CD4-positive, alpha-beta T cell treated with Interleukin-15 for 1 hour (primary cell): ENCODE data around the gene SPEM1.

Experiments
- DNase-seq: peaks from one replicate; pipeline ENCODE4 v3.0.0-alpha.2; 2020

SPEM1 gene

DNA sequence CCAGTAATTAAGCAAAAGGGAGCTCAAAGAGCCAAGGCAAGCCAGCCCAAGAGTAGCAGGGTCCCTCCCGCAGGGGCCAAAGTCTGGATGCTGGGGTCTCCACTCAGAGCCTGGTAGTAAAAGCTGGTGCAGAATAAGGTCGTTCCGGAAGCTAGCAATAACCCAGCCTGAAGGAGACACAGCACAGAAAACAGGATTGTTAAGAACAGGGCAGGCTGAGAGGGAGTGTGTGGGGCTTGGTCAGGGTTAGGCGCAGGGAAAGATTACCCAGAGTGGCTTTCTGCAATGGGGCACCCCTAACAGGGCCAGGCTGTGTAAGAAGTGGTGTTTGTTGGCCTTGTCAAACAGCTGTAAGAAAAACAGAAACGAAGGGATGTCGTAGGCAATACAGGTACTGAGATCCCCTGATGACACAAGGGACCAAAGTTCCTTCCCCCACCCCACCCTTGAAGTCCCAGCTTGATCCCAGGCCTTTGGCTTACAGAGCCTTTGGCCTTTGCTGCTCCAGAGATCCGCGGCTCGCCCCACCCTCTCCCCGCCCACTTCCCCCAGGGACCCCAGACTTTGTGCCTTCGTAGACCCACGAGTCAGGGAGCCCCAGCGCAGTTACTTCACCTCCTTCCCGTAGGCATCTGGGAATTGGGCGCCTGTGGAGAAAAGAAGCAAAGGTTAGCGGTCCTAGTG is 16.9 kb upstream of the SPEM1 start:
- DNase-seq, result no peak

DNA sequence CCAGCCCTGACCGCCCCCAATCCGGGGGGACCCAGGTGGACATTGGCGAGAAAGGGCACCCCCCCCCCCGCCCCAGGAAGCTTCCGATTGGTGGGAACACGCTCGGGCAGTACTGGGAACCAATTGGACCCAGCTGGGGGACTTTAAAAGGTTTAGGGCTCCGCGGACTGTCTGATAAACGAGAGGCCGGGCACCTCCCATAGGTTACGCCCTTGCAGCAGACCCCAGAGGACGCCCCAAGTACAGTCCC is 16.5 kb upstream of the SPEM1 start:
- no peak for DNase-seq

DNA sequence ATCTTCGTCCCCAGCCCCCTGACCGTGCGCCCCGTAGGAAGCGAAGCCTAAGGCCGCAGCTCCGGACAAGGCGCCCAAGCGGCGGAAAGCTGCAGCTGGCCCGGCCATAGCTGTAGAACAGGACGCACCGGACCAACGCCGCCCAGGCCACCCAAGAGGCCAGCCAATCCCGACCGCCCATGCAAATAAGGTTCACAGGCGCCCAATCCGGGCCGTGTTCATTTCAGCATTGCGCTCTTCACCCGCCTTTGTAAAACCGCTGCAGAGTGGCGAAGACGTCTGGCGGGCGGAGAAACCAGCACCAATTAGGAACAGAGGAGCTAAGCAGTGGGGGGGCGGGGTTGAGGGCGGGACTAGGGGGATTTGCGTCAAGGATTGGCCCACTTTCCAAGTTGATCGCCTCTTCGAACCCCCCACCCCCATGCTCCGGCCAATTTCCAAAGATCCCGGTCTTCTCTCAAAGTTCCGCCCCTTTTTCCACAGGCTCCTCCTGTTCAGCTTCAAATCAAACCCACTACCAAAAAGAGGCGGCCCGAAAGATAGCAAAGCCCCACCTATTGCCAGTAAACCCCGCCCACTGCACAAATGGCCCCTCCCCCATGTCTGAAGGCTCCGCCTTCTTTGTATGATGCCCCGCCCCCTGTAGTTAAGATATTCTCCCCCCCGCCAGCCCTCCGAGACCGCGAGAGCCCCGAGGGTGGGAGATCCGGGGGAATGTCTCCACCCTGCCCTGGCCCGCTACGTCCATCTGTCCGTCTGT is 16.0 kb upstream of the SPEM1 start, which contains the start of gene TMEM256:
Gene TMEM256 (minus strand): TSS at position 121 of the 760 bp plus-strand sequence. CDS start 13 bp downstream, at position 108.
- peak; percentile 97 for DNase-seq

DNA sequence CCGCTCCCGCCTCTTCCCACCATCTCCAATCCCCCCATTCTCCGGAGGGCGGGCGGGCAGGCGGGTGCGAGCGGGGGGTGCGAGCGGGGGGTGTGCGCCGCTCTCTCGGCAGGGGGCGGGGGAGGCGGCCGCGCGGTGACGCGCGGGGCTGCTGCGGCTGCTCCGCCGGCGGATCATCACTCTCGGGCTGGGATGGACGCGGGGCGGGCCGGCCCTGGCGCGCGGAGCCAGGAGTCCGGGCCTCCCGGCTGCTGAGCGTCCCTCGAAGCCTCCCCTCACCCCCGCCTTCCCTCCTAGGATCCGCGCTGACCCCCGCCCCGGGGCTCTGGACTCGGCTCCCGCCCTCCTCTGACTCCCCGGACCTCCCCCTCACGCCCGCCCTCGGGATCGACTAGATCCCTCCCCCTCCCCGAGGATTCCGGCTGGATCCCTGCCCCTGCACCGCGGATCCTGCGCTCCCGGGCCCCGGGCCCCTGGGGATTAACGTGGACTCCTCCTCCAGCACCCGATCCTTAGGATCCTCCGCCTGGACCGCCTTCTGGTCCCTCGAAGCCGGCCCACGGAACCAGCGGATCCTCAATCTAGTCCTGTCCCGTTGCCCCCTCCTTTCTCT is 15.3 kb upstream of the SPEM1 start:
- DNase-seq, result peak; percentile 75

DNA sequence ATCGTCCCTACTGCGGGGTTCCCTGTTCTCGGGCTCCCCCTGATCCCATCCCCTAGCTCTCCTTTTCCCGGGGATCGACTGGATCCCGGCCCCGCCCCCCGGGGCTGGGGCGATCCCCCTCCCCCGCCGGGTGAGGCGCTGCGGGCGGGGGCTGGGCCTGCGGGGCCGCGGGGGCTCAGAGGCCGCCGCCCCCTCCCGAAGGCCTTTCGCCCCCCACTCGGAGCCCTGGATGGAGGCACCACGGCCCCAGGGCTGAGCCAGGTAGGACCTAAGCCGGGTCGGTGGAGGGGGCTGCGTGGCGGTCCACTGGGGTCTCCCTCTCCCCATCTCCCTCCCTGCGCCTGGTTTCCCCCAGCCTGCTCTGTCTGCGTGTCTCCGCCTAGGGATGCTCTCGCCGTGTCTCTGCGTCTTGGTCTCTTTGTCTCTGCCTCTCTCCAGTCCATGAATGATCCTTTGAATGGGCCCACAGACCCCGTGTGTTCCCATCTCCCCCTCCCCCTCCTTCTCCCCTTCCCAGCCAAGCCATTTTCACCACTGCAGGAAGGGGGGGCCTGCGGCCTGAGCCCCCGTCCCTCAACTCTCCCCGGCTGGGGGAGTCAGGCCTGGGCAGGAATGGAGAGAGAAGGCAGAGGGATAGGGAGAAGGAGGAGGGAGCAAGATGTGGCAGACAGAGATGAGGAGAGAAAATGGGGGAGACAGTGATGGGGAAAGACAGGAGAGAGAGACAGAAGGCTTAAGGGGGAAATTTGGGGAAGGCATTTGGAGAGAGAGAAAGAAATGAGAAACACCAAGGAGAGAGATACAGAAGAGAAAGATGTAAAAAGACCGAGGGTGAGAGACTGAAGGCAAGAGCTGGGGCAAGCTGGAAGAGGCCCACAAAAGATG is 14.5 kb upstream of the SPEM1 start:
- DNase-seq, result no peak

DNA sequence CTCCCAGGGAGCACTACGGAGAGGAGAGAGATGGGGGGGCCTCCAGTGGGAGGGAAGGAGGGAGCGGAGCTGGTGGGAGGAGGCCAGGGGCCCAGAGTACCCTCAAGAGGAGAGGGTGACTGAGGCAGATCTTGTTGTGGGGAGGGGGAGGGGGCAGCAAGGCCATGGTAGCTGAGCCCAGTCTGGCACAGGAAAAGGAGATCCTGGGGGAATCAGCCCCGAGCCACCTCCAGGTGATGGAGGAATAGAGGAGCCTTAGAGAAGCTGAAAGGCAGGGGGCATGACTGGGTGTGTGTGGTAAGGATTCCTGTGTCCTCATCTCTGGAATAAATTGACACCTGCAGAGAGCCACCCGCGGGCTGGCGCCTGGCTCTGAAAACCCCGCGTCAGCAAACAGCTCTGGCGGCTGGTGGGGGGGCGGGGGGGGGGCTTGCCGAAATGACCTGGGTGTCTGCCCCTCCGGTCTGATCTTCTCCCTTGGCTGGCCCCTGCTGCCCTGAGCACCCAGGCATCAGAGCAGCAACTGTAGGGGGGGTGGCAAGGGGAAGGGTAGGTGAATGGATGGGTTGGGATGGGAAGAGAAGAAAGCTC is 13.8 kb upstream of the SPEM1 start:
- no peak for DNase-seq

DNA sequence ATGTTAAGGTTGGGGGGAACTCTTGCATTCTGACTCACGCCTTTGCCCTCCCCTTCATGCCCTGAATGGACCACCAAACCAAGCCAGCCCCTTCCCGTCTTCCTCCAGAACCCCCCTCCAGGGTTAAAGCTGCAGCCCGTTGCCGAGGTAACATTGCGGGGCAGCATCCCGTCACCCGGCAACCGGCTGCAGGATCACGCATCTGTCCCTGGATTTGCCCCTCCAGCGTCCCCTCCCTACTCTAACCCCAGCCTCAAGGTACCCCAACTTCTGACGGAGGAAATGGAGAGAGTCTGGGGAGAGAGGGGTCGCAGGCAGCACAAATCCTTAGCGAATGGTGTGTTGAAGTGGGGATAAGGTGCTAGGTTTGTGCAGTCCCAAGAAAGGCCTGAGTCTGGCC is 13.0 kb upstream of the SPEM1 start:
- no peak for DNase-seq

DNA sequence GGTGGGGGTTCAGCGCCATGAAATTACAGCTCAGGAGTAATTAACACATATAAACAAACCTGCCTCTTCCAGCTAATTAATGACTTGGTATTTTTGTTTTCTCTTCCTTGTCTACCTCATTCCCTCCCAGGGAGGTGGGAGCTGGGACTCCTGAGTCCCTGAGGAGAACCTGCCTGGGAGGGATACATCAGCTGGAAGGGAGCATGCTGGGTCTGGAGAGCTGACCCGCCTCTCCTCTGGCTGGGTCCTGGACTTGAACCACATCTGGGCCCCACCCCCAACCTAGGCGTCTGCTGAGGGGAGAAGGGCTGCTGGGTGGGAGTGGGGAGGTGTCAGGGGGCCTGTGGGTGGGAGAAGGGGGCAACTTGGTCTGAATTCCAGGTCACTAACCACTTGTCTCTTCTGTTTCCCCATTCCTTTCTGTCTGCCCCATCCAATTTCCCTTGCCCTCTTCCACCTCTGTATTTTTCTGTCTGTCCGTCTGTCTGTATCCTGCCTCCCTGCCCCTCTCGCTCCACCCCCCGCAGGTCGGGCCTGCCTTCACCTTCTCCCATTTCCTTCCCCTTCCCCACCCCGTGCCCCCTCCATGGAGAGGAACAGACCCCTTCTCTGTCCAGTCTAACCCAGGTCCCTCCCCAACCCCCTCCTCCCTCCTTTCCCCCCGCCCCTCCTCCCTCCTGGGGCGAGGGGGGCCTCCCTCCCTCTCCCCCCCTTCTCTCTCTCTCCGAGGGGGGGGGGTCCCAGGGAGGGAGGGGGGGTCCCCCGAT is 12.5 kb upstream of the SPEM1 start, which contains the start of gene NLGN2:
Gene NLGN2 (plus strand): TSS at position 361 of the 767 bp plus-strand sequence. CDS start 411 bp downstream, outside the sequence.
- DNase-seq, result no peak

DNA sequence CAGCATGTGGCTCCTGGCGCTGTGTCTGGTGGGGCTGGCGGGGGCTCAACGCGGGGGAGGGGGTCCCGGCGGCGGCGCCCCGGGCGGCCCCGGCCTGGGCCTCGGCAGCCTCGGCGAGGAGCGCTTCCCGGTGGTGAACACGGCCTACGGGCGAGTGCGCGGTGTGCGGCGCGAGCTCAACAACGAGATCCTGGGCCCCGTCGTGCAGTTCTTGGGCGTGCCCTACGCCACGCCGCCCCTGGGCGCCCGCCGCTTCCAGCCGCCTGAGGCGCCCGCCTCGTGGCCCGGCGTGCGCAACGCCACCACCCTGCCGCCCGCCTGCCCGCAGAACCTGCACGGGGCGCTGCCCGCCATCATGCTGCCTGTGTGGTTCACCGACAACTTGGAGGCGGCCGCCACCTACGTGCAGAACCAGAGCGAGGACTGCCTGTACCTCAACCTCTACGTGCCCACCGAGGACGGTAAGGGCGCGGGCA is 11.8 kb upstream of the SPEM1 start:
- DNase-seq, result peak; percentile 44

DNA sequence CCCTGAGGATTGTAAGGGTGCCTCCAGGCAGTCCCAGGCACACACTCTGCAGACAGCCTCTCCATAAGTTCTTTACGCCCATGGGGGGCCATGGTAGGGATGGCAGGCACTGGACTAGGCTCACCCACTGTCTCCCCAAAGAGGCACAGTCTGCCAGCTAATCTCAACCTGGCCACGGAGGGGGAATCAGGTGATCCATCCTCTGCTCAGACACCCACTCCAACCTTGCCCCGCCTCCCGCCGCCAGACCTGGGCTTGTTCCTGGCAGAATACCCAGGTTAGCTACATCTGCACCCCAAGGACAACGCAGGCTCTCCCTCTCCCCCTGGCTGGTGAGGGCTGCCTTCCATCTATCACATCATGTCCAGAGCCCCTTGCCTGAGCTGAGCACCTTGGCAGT is 11.3 kb upstream of the SPEM1 start:
- no peak for DNase-seq

DNA sequence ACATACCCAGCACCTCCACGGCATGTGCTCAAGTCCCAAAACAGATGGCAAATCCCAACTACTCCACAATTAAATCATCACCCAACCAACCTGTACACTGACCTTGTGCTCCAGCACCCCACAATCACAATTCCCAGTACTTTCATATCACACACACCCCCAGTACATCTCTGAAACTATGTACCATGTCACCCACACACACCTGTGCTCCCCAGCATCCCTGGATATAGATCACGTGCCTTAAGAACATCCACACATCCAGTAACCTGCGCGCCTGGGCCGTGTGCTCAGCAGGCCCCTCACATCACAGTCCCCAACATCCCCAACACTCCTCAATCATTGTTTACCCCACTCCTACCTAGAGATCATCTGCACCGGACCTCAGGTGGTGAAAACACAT is 10.4 kb upstream of the SPEM1 start:
- no peak for DNase-seq

DNA sequence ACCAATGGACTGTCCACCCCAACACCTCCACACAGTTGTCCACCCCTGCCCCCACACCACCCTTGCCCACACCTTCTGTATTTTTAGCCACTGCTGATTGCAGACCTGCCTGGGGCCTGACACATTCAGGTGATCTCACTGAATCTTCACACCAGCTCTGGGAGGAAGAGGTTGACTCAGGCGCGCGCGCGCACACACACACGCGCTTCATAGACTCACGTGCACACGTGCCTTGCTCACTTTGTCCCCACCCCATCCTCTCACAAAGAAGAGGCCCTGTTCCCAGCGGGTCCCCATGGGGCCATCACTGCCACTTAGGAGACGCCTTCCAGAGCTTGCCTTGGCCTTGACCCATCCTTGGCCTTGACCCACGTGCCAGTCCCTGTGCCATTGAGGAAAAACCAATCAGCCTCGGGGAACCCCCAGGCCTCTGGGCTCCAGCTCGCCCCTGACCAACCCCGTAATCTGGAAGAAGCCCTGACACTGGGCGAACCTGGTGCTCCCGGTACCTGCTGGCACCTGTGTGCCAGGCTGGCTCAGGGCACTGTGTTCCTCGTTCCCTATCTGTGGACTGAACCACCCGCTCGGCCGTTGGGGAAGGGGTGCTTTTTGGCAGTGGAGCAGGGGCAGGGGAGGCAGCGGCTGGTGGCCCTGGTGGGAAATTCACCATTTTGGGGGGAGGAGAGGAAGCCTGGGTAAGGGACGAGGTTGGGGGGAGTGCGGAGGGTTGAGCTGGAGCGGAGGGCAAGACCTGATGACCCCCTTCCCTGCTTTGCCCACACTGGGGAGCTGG is 9.3 kb upstream of the SPEM1 start:
- no peak for DNase-seq

DNA sequence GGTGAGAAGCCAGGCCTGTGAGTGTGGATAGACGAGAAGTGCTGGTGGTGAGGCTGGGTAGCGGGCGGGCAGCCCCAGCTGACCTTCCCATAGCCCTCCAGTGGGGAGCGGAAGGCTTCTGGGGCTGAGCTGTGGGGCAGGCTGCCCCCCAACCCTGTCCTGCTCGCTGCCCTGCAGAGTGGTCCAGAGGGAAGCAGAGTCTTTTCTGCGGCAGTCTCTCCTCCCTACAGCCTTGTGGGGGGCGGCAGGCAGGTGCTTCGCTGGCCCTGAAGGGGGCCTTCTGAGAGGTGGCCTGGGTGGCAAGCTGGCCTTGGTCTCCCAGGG is 8.7 kb upstream of the SPEM1 start:
- DNase-seq, result no peak

DNA sequence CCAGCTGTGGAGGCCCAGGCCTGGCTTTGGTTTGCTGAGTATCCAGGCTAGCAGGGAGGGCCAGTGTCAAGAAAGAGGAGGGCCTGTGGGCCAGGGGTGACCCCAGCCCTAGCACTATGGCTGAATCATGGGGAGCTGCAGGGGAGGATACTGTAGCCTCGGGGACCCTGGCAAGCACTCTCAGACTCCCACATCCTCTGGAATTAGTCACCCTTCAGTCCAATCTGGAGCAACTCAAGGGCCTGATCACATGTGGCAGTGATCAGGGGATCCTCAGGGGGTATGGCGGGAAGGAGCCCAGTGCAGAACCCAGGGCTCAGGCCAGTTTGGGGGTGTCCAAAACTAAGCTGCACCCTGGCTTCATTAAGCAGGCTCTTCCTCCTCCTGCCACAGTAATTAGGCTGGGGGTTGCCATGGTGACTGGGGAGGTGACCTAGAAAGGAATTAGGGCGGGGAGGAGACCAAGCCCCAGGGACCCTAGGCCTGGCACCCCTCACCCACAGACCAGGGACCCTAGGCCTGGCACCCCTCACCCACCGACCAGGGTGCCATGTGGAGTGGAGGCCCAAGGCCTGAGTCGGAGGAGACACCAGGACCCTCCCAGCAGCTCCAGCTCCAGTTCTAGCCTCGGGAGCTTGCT is 6.7 kb upstream of the SPEM1 start:
- DNase-seq, result no peak

DNA sequence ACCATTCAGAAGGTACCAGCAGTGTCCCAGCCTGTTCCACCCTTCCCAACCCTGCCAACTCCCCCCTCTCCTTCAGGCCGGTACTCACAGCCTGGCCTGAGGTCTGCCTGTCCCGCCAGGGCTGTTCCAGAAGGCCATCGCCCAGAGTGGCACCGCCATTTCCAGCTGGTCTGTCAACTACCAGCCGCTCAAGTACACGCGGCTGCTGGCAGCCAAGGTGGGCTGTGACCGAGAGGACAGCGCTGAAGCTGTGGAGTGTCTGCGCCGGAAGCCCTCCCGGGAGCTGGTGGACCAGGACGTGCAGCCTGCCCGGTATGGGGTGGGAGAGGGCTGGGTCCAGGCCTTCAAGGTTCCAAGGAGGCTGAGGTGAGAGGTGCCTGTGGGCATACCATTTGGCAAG is 5.3 kb upstream of the SPEM1 start:
- no peak for DNase-seq

DNA sequence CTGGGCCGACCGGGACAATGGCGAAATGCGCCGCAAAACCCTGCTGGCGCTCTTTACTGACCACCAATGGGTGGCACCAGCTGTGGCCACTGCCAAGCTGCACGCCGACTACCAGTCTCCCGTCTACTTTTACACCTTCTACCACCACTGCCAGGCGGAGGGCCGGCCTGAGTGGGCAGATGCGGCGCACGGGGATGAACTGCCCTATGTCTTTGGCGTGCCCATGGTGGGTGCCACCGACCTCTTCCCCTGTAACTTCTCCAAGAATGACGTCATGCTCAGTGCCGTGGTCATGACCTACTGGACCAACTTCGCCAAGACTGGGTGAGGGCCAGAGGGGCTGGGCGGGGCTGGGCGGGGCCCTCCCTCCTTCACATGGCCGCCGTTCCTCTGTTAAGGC is 4.3 kb upstream of the SPEM1 start:
- DNase-seq, result no peak

DNA sequence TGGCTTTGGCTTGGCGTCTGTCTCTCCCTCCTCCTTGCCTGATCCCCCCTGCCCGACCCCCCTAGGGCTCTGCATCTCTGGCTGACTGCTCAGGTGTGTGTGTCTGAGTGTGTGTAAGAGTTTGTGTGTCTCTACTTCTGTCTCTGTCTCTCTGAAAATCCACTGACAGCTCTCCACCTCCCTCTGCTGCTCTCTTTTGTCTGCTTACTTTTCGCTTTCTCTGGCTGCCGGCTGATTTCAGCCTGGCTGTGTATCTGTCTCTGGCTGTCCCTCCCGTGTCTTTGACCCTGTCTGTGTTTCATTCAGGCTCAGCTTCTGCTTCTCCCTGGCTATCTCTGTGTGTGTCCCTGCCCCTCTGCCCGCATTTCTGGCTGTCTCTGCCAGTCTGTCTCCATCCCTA is 3.8 kb upstream of the SPEM1 start:
- no peak for DNase-seq

DNA sequence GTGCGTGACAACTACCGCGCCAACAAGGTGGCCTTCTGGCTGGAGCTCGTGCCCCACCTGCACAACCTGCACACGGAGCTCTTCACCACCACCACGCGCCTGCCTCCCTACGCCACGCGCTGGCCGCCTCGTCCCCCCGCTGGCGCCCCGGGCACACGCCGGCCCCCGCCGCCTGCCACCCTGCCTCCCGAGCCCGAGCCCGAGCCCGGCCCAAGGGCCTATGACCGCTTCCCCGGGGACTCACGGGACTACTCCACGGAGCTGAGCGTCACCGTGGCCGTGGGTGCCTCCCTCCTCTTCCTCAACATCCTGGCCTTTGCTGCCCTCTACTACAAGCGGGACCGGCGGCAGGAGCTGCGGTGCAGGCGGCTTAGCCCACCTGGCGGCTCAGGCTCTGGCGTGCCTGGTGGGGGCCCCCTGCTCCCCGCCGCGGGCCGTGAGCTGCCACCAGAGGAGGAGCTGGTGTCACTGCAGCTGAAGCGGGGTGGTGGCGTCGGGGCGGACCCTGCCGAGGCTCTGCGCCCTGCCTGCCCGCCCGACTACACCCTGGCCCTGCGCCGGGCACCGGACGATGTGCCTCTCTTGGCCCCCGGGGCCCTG is 3.0 kb upstream of the SPEM1 start:
- DNase-seq, result no peak

DNA sequence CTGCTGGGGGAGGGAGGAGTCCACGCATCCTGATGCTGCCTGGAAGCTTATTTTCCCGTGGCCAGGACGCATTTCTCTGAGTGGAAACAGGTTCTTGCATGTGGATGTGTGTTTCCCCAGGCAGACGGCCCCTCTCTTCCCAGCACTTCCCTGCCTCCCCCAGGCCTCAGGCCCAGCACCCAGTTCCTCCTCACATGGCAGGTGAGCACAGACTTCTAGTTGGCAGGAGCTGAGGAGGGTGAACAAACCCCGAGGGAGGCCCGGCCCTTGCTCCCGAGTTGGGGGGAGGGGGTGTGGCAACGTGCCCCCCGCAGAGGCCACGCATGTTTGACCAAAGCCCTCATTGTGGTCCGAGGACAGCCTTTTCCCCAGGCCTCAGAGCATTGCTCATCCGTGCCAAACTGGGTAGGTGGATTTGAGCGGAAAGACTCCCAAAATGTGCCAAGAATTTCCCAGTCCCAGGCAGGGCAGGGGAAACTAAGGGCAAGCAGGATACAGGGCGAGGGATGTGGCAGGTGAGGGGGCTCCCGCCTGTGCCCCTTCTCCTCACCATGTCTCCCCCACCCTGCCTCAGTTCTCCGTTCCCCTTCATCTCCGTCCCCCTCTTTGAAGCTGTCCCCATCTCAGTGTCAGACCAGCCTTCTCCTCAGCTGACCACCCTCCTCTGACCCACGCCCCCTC is 1.5 kb upstream of the SPEM1 start:
- no peak for DNase-seq

DNA sequence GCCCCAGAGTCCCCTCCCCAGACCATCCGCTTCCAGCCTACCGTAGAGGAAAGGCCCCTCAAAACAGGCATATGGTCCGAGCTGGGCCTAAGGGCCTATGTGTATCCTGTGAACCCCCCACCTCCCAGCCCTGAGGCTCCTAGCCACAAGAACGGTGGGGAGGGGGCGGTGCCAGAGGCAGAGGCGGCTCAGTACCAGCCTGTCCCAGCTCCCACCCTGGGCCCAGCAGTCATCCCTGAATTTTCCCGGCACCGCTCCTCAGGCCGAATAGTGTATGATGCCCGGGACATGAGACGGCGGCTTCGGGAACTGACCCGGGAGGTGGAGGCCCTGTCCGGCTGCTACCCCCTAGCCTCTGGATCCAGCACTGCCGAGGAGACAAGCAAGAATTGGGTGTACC is 1.1 kb downstream of the SPEM1 start:
- DNase-seq, result no peak
